Epithelial cell of prostate (primary cell): ENCODE measurements around the gene SPEN.

Experiments
- DNase-seq: peaks from one replicate; pipeline ENCODE4 v3.0.0-alpha.2; 2011; ENCODE audit warnings: low read depth, low spot score
- H3K27ac ChIP-seq: fragments of 450-650 bp; 2 replicates; pipeline ENCODE4 v1.5.1; 2017; ENCODE audit warnings: mild to moderate bottlenecking

Gene SPEN

DNA sequence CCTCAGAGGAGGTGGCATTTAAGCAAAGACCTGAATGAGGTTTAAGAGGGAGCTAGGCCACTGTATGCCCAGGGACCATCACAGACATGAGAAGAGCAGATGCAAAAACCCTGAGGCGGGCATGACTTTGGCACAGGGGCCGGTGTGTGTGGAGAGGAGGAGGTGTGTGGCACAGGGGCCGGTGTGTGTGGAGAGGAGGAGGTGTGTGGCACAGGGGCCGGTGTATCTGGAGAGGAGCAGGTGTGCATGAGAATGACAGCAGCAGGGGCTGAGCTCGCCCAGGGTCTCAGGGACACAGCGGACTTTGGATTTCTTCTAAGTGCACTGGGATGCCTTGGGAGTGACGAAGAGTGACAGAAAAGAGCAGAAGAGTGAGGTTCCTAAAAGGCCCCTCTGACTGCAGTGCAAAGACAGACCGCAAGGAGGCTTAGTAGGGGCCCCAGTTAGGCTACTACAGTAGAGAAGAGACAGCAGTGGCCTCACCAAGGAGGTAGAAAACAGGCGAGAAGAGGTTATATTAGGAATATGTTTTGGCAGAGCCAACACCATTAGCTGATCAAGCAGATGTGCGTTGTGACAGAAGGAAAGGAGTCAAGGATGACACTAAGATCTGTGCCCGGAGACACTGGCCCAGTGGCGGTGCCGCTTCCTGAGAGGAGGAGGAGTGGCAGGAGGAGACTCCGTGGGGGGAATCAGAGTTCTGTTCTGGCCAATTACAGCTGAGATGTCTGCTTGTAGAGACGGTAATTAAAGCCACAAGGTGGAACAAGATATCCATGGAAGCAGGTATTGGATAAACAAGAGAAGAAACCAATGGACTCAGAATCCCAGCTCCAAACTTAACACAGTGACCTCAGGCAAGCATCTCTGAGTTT, 110.0 kb downstream of the SPEN start:
- DNase-seq = no peak
- H3K27ac ChIP-seq = no peak overlapping the region

GRCh38 chr1:15958111-15958510, 110.6 kb downstream of the SPEN start:
- DNase-seq = no peak
- no peak overlapping the region for H3K27ac ChIP-seq

- DNase-seq = no peak
- H3K27ac ChIP-seq = no peak overlapping the region
These were observed 111.3 kb downstream of the SPEN start for GRCh38 chr1:15958793-15959192.

DNA sequence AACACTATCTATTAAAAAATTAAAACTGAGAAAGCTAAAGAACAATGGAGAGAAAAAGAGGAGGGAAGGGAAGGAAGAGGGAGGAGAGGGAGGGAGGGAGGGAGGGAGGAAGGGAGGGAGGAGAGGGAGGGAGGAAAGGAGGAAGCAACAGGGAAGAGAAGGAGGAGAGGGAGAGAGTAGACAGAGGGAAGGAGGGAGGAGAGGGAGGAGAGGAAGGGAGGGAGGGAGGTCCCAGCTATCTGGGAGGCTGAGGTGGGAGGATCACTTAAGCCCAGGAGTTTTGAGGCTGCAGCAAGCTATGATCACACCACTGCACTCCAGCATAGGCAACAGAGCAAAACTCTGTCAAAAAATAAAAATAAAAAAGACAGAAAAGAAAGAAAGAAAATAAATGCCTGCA, 111.9 kb downstream of the SPEN start:
- no peak for DNase-seq
- H3K27ac ChIP-seq = no peak overlapping the region

- DNase-seq = no peak
- no peak overlapping the region for H3K27ac ChIP-seq
These were observed 112.4 kb downstream of the SPEN start for GRCh38 chr1:15959827-15960446.

DNA sequence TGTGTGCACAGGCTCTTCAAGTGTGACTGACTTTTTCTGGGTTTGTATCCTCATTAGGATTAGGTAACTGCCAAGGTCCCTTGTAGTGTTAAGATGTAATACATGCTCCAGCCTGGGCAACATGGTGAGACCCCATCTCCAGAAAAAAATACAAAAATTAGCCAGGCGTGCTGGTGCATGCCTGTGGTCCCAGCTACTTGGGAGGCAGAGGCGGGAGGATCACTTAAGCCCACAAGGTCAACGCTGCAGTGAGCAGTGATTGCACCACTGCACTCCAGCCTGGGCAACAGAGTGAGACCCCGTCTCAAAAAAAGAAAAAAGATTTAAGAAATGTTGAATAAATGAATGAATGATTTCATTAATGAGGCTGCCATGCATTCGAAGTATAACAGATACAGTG, 113.3 kb downstream of the SPEN start:
- no peak overlapping the region for H3K27ac ChIP-seq
- no peak for DNase-seq

DNA sequence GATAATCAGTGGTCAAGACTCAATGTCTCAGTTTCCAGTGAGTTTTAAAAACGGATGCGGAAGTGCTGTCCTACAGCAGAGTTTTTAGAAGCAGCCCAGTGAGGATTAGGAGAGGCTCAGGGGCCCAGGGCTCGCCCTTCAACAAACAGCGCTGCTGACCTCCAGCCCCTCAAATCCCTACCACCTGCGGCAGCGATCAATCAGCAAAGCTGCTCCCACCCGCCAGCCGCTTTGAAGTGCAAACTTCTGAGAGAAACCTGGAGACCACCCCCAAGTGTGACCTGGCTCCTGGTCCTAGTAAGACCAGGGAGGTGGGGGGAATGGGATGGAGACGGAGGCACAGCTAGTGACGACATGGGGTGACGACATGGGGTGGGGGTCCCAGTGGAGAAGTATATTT, 114.0 kb downstream of the SPEN start:
- no peak overlapping the region for H3K27ac ChIP-seq
- DNase-seq = no peak

DNA sequence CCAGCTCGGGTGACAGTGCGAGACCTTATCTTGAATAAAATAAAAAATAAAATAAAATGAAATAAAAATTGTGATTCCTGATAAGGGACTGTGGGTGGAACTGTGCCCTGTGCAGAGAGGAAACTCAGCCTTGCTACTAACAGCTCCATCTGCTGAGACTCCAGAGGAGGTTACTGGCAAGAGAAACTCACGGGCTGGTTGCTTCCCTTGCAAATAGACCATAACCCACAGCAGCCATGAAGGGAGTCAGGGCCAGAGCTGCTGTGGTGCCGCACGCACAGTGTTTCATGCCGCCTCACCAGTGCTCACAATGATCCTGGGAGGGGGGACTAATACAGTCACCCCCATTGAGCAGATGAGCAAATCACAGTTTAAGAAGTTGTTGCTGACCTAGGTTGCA, 114.7 kb downstream of the SPEN start:
- no peak overlapping the region for H3K27ac ChIP-seq
- no peak for DNase-seq

GRCh38 chr1:15962671-15963362, 115.3 kb downstream of the SPEN start:
- DNase-seq = no peak
- no peak overlapping the region for H3K27ac ChIP-seq

DNA sequence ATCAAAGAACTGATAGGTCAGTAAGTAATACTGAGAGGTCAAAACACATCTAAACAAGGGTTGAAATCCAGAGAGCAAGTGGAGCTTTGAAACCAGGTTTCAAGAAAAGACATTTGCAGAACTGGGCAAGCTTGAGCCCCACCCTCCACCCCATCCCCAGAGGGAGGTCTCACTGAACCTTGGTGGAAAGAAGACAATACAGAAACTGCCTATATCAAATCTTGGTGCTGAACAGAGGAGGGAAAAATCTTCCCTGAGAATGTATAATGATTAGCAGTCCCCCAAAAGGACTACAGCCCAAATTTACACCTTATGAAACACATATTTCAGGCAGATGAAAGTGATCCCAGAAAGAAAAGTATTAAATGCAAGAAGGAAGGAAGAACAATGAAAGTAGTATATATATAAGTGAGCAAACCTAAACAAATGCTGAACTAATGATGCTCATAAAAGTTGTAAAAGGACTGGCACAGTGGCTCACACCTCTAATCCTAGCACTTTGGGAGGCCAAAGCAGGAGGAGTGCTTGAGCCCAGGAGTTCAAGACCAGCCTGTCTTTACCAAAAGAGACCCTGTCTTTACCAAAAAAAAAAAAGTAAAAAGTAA, 116.0 kb downstream of the SPEN start:
- DNase-seq = no peak
- H3K27ac ChIP-seq = no peak overlapping the region

DNA sequence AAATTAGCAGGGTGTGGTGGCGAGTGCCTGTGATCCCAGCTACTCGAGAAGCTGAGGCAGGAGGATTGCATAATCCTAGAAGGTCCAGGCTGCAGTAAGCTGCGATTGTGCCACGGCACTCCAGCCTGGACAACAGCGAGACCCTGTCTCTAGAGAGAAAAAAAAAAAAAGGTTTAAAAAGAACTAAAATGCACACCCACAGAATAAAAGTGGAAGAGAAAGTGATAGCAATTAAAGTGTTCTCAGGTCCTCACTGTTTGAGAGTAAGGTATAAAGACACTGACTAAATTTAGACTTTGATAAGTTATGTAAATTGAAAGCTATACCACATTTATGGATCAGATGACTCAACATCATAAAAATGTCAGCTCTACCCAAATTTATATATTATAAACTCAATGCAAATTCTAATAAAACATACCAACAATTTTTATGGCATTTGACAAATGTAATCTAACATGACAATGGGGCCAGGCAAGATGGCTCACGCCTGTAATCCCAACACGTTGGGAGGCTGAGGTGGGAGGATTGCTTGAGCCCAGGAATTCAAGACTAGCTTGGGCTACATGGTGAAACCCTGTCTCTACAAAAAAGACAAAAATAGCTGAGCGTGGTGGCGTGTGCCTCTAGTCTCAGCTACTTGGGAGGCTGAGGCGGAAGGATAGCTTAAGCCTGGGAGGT, 116.6 kb downstream of the SPEN start:
- DNase-seq = no peak
- no peak overlapping the region for H3K27ac ChIP-seq

GRCh38 chr1:15965228-15965767, 117.8 kb downstream of the SPEN start:
- no peak for DNase-seq
- H3K27ac ChIP-seq = no peak overlapping the region

- H3K27ac ChIP-seq = no peak overlapping the region
- no peak for DNase-seq
These were observed 118.8 kb downstream of the SPEN start for GRCh38 chr1:15966081-15966955.

DNA sequence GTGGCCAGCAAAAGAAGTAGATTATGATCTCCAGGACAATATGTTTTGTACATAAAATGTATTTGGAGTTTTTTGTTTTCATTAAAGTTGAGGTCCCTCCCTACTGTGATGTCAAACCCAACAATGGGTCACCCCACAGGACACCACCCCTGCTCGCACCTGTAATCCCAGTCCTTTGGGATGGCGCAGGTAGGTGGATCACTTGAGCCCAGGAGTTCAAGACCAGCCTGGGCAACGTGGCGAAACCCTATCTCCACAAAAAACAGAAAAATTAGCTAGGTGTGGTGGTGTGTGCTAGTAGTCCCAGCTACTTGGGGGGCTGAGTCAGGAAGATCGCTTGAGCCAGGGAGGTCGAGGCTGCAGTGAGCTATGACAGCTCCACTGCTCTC, 119.4 kb downstream of the SPEN start:
- no peak for DNase-seq
- no peak overlapping the region for H3K27ac ChIP-seq

- no peak overlapping the region for H3K27ac ChIP-seq
- DNase-seq = no peak
These were observed 120.7 kb downstream of the SPEN start for GRCh38 chr1:15968172-15968571.

- H3K27ac ChIP-seq = no peak overlapping the region
- DNase-seq = no peak
These were observed 121.9 kb downstream of the SPEN start for GRCh38 chr1:15969321-15969880.

- no peak for DNase-seq
- H3K27ac ChIP-seq = no peak overlapping the region
These were observed 123.4 kb downstream of the SPEN start for GRCh38 chr1:15970911-15971310.

GRCh38 chr1:15972409-15972808, 124.9 kb downstream of the SPEN start:
- no peak overlapping the region for H3K27ac ChIP-seq
- DNase-seq = no peak

DNA sequence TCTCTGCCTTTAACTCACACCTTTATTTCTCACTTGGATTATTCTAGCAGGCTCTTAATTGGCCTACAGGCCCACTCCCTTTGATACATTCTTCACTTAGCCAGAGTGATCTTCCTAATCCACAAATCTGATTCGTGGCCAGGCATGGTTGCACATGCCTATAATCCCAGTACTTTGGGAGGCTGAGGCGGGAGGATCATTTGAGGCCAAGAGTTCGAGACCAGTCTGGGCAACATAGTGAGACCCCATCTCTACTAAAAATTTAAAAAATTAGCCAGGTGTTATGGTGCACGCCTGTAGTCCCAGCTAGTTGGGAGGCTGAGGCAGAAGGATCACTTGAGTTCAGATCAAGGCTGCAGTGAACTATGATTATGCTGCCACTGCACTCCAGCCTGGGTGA, 126.3 kb downstream of the SPEN start:
- H3K27ac ChIP-seq = no peak overlapping the region
- DNase-seq = no peak
